CD1c-positive myeloid dendritic cell (primary cell): ENCODE data around the gene CNGA2.

Source experiments
- DNase-seq: peaks from one replicate; pipeline ENCODE4 v3.0.0-alpha.2; 2016; ENCODE audit errors: extremely low spot score

CNGA2 gene

GRCh38 chrX:151712253-151712652 is 22.3 kb upstream of the CNGA2 start:
- no peak for DNase-seq

GRCh38 chrX:151713849-151714248 is 20.7 kb upstream of the CNGA2 start:
- peak; percentile 1 for DNase-seq

- DNase-seq, result no peak
These were observed 20.2 kb upstream of the CNGA2 start for GRCh38 chrX:151714362-151714761.

- DNase-seq, result no peak
These were observed 18.8 kb upstream of the CNGA2 start, which contains the start of gene FATE1 for GRCh38 chrX:151715752-151716151. Gene FATE1, plus strand, starts transcription at chrX:151716035. Its CDS starts 85 bp downstream, at chrX:151716120.

- no peak for DNase-seq
These were observed 12.2 kb upstream of the CNGA2 start for GRCh38 chrX:151722241-151722846.

- DNase-seq, result no peak
These were observed 11.3 kb upstream of the CNGA2 start for GRCh38 chrX:151723156-151723760.

- no peak for DNase-seq
These were observed 9.8 kb upstream of the CNGA2 start for GRCh38 chrX:151724563-151725337.

- DNase-seq, result no peak
These were observed 9.3 kb upstream of the CNGA2 start for GRCh38 chrX:151725338-151725614.

- DNase-seq, result no peak
These were observed 7.8 kb upstream of the CNGA2 start for GRCh38 chrX:151726751-151727150.

GRCh38 chrX:151727346-151727745 is 7.2 kb upstream of the CNGA2 start:
- DNase-seq, result no peak

- no peak for DNase-seq
These were observed 5.4 kb upstream of the CNGA2 start for GRCh38 chrX:151729056-151729725.

GRCh38 chrX:151735219-151735618 is 673 bp downstream of the CNGA2 start:
- DNase-seq, result no peak

- no peak for DNase-seq
These were observed 2.1 kb downstream of the CNGA2 start for GRCh38 chrX:151736685-151737084.

GRCh38 chrX:151737494-151737893 is 2.9 kb downstream of the CNGA2 start:
- DNase-seq, result no peak

GRCh38 chrX:151738751-151739150 is 4.2 kb downstream of the CNGA2 start:
- no peak for DNase-seq

GRCh38 chrX:151741606-151742005 is 7.1 kb downstream of the CNGA2 start:
- DNase-seq, result no peak

- DNase-seq, result no peak
These were observed 7.8 kb downstream of the CNGA2 start for GRCh38 chrX:151742311-151742710.

- no peak for DNase-seq
These were observed 9.3 kb downstream of the CNGA2 start for GRCh38 chrX:151743651-151744470.

- no peak for DNase-seq
These were observed 11.1 kb downstream of the CNGA2 start for GRCh38 chrX:151745651-151746050.

- DNase-seq, result no peak
These were observed 12.0 kb downstream of the CNGA2 start for GRCh38 chrX:151746502-151746901.

GRCh38 chrX:151750511-151750910 is 16.0 kb downstream of the CNGA2 start:
- no peak for DNase-seq

- DNase-seq, result no peak
These were observed 18.3 kb downstream of the CNGA2 start for GRCh38 chrX:151752847-151753246.
